Activated naive CD4-positive, alpha-beta T cell treated with Interleukin-2 at 50 U/mL for 16 hours (primary cell): ENCODE results near the gene PTPRN2.

ENCODE experiments used
- DNase-seq: peaks from one replicate; pipeline ENCODE4 v3.0.0-alpha.2; 2020

PTPRN2 gene

DNA sequence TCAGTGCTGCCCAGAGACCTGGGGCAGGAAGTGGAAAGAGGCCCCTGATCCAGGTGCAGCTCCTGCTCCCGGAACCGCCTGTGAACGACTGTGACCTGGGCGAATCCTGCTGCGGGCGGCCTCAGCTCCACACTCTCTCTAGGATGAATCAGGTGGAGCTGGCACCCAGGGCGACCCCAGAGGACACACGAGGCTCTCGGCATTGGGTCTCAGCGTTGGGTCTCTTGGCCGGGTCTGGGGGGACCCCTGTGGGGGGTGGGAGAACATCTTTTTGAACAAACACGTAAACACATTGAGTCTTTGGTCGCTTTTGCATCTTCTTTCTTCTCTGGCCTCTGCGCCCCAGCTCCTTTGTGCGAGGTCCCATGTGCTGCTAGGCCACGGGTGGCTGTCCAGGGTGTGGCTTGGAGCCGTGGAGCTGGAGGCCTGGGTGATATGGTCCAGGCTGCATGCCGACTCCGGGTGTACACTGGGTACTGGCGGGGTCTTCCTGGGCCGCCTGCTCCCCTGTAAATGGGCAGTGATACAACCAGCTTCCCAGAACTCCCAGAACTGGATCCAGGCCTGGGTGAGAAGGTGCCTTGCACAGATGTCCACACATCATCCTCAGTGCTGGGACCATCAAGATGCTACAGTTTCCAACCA is 815.0 kb downstream of the PTPRN2 start:
- DNase-seq = no peak

DNA sequence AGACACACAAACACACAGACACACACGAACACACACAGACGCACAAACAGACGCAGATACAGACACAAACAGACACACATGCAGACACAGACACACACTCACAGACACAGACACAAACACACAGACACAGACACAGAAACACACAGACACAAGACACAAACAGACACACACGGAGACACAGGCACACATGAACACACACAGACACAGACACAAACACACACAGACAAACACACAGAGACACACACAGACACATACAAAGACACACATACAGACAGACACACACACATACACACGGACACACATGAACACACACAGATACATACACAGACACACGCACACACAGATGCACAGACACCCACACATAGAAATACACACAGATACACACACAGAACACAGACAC is 815.9 kb downstream of the PTPRN2 start:
- no peak for DNase-seq

GRCh38 chr7:157770716-157771320 is 816.8 kb downstream of the PTPRN2 start:
- no peak for DNase-seq

GRCh38 chr7:157769526-157770215 is 818.0 kb downstream of the PTPRN2 start:
- no peak for DNase-seq

- no peak for DNase-seq
Observed at GRCh38 chr7:157769086-157769485, 818.5 kb downstream of the PTPRN2 start.

GRCh38 chr7:157768198-157768597 is 819.4 kb downstream of the PTPRN2 start:
- DNase-seq = no peak

GRCh38 chr7:157767506-157768197 is 820.0 kb downstream of the PTPRN2 start:
- no peak for DNase-seq

DNA sequence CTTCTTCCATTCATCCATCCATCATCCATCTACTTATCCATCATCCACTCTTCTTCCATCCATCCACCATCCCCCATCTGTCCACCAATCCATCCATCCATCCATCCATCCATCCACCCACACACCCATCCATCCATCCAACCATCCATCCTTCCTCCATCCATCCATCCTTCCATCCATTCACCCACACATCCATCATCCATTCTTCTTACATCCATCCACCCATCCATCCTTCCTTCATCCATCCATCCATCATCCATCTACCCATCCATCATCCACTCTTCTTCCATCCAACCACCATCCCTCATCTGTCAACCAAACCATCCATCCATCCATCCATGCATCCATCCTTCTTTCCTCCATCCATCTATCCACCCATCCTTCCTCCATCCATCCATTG is 821.5 kb downstream of the PTPRN2 start:
- DNase-seq = no peak

GRCh38 chr7:157764946-157765537 is 822.6 kb downstream of the PTPRN2 start:
- no peak for DNase-seq

- no peak for DNase-seq
Observed at GRCh38 chr7:157764193-157764592, 823.4 kb downstream of the PTPRN2 start.

DNA sequence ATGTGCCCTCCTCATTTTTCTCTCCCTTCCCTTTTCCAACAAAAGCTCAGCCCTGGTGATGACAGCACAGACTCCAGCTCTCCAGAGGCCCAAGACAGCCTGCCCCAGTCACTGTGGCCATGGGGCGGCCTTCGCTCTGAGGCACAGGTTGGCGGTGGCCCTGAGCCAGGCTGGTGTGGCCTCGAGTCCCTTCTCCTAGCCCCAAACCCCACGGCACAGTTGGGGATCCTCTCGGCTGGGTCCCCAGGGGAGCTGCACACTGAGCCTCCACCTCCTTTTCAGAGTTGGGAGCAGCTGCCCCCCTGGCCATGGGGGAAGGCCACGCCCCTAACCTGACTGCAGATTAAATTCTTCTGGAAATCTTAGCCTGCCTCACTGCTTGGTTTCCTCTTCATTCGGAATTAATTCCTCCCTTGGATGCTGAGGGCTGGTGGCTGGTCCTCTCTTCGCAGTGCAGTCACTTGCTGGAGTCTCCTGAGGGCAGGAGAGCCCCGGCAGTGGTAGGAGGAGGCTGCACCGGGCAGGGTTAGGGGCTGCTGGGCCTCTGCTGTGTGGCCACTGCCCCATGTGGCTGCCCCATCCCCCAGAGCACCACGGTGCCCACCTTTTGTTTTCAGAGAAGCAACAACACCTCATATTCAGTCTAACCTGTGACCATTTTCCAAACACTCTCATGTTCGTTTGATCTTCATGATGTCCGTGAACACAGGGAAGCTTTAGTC is 824.2 kb downstream of the PTPRN2 start:
- DNase-seq = no peak

DNA sequence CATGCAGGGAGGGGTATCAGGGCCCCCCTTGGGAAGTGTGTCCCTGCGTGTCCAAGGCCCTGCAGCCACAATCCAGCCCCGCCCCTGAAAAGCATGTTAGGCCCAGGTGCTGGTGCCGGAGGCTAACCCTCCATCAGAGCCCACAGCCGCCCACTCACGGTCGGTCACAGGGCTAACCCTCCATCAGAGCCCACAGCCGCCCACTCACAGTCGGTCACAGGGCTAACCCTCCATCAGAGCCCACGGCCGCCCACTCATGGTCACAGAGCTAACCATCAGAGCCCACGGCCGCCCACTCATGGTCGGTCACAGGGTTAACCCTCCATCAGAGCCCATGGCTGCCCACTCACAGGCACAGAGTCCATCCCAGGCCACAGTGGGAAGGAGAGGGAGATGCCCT is 824.8 kb downstream of the PTPRN2 start:
- DNase-seq = no peak

- no peak for DNase-seq
Observed at GRCh38 chr7:157760004-157760730, 827.5 kb downstream of the PTPRN2 start.

- DNase-seq = no peak
Observed at GRCh38 chr7:157759246-157759805, 828.3 kb downstream of the PTPRN2 start.

DNA sequence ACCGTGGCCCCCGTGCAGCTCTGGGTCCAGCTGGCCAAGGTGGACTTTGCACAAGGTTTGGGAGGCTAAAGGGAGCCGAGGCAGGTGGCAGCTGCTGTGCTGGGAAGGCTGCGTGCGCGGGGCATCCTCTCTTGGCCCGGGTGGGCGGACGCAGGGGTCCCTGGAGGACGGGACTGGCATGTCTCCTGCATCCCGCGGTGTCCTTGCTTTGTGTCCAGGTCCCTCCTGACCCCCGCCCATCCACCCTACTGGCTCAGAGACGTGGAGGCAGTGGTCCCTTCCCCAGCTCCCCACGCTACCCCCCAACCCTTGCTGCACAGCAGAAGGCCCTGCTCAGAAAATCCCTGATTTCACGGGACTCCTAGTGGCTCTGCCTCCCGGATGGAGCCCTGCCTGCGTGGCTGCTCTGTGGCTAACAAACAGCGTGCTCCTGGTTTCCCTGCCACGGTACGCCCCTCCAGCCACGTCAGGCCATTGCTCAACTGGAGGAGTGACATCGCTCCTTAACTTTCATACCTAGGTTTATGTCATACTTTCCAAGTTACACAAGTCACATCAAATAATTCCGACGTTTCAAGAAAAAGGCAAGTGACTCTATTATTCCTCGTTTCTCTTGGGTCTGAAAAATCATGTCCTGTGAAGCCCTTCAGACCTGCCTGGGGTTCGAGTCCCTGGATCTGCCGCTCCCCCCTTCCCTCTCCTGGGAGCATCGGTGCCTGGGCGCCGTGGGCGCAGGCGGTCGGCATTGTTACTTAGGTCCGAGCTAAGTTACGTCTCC is 829.0 kb downstream of the PTPRN2 start:
- DNase-seq = no peak

- DNase-seq = no peak
Observed at GRCh38 chr7:157757776-157758467, 829.7 kb downstream of the PTPRN2 start.

GRCh38 chr7:157757211-157757610 is 830.4 kb downstream of the PTPRN2 start:
- no peak for DNase-seq

GRCh38 chr7:157755741-157756140 is 831.9 kb downstream of the PTPRN2 start:
- DNase-seq = no peak

DNA sequence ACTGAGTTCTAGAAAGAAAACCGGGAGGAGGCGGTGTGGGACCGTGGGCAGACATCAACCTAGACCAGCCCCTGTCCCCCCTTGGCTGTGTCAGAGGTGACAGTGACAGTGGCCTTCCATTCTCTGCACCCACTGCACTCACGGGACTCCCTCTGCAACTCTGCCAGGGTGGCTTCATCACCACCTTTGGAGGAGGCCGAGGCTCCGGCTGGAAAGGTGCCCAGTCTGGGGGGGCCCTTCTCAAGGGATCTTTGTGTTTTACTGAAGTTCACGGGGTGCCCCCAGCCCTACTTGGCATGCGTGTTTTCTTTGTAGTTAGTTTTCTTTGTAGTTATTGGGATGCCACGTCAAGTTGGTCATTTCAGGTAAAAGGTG is 833.2 kb downstream of the PTPRN2 start:
- no peak for DNase-seq

DNA sequence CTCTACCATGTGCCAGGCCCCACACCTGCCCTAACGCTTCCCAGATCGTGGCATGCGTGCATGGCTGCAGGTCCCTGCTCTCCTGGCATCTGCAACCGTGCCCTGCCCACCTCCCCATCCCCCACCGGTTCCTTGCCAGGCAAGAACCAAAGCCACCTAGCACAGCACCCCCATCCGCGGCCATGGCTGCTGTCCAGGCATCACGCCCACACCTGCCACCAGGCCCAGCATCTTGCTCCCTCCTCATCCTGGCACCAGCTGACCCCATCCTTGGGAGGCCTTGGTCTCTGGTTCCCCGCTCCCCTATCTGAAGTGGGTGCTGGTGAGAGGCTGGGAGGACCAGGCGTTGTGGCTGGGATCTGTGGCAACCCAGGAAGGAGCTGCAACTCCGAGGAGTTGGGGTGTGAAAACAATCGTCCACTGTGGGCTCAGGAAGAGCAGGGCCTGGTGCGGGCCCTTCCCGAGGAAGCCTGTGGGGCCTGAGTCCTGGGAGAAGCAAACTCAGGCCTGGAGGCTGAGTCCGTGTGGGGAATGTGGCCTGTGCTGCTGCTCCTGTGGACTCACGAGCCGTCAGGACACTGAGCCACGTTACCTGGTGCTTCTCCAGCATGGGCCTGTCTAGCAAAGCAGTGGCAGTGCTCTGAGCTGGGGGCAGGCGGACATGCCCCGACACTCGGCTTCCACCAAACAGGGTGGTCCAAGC is 833.8 kb downstream of the PTPRN2 start:
- no peak for DNase-seq
